HG03342 (cell line): ENCODE results near the gene MTFR2.

Source experiments
- ATAC-seq: cut with Tn5 transposase; IDR thresholded peaks from one replicate; pipeline ENCODE4 v1.9.1; 2021; ENCODE audit warnings: mild to moderate bottlenecking, moderate library complexity; ENCODE audit not compliant: unreplicated experiment

MTFR2 gene

GRCh38 chr6:136249811-136250685, at the start of gene MTFR2:
MTFR2 (minus strand) TSS chr6:136250311; CDS start chr6:136249099, 1,212 bp downstream.
- peak; percentile 97 for ATAC-seq

- ATAC-seq: no peak
Observed at GRCh38 chr6:136294621-136295020, 44.5 kb upstream of the MTFR2 start.

GRCh38 chr6:136290410-136291010, 40.4 kb upstream of the MTFR2 start:
- peak; percentile 23 for ATAC-seq

- ATAC-seq: peak; percentile 84
Observed at GRCh38 chr6:136289579-136290409, 39.7 kb upstream of the MTFR2 start, which contains the start of gene BCLAF1. BCLAF1 (minus strand) TSS chr6:136289846; CDS start chr6:136279866, 9,980 bp downstream.

- ATAC-seq: peak; percentile 38
Observed at GRCh38 chr6:136289327-136289578, 39.1 kb upstream of the MTFR2 start.

- peak; percentile 45 for ATAC-seq
Observed at GRCh38 chr6:136288566-136289326, 38.6 kb upstream of the MTFR2 start.

- ATAC-seq: no peak
Observed at GRCh38 chr6:136284909-136285308, 34.8 kb upstream of the MTFR2 start.

GRCh38 chr6:136282906-136283305, 32.8 kb upstream of the MTFR2 start:
- no peak for ATAC-seq

- no peak for ATAC-seq
Observed at GRCh38 chr6:136280032-136280609, 30.0 kb upstream of the MTFR2 start.

- ATAC-seq: no peak
Observed at GRCh38 chr6:136274062-136274461, 24.0 kb upstream of the MTFR2 start.

GRCh38 chr6:136265101-136265500, 15.0 kb upstream of the MTFR2 start:
- ATAC-seq: no peak

GRCh38 chr6:136262940-136263339, 12.8 kb upstream of the MTFR2 start:
- ATAC-seq: no peak

- no peak for ATAC-seq
Observed at GRCh38 chr6:136254851-136255466, 4.8 kb upstream of the MTFR2 start.

- ATAC-seq: no peak
Observed at GRCh38 chr6:136253734-136254133, 3.6 kb upstream of the MTFR2 start.

- no peak for ATAC-seq
Observed at GRCh38 chr6:136252441-136252840, 2.3 kb upstream of the MTFR2 start.

GRCh38 chr6:136251394-136251793, 1.3 kb upstream of the MTFR2 start:
- ATAC-seq: no peak

- ATAC-seq: peak; percentile 5
Observed at GRCh38 chr6:136250686-136251008, 536 bp upstream of the MTFR2 start.

- ATAC-seq: no peak
Observed at GRCh38 chr6:136249336-136249735, 775 bp downstream of the MTFR2 start.

- no peak for ATAC-seq
Observed at GRCh38 chr6:136244061-136244616, 6.0 kb downstream of the MTFR2 start.
